ENCODE data around the gene RASGEF1C.

The RASGEF1C gene

GRCh38 chr5:180176191-180176590 is 32.8 kb downstream of the RASGEF1C start:
- no peaks in the 10 kb centered on the region for H3K36me3 ChIP-seq
- TF ChIP-seq, protein P1, sequence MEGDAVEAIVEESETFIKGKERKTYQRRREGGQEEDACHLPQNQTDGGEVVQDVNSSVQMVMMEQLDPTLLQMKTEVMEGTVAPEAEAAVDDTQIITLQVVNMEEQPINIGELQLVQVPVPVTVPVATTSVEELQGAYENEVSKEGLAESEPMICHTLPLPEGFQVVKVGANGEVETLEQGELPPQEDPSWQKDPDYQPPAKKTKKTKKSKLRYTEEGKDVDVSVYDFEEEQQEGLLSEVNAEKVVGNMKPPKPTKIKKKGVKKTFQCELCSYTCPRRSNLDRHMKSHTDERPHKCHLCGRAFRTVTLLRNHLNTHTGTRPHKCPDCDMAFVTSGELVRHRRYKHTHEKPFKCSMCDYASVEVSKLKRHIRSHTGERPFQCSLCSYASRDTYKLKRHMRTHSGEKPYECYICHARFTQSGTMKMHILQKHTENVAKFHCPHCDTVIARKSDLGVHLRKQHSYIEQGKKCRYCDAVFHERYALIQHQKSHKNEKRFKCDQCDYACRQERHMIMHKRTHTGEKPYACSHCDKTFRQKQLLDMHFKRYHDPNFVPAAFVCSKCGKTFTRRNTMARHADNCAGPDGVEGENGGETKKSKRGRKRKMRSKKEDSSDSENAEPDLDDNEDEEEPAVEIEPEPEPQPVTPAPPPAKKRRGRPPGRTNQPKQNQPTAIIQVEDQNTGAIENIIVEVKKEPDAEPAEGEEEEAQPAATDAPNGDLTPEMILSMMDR (IDR thresholded peaks at IDR 0.05; ENCODE audit: low read depth, low read length) = no peak
- no peaks in the 10 kb centered on the region for H3K27me3 ChIP-seq (ENCODE audit: insufficient read depth, low read depth, severe bottlenecking)
- H3K27ac ChIP-seq = no peak overlapping the region
- no peak overlapping the region for H3K4me3 ChIP-seq (ENCODE audit: low read depth, low read length)
- DNase-seq = no peak
- no peaks in the 10 kb centered on the region for H3K9me3 ChIP-seq (ENCODE audit: severe bottlenecking)

- DNase-seq = no peak
- no peaks in the 10 kb centered on the region for H3K27me3 ChIP-seq (ENCODE audit: insufficient read depth, low read depth, severe bottlenecking)
- TF ChIP-seq, protein P1 (IDR thresholded peaks at IDR 0.05; ENCODE audit: low read depth, low read length) = no peak
- H3K27ac ChIP-seq = no peak overlapping the region
- no peaks in the 10 kb centered on the region for H3K9me3 ChIP-seq (ENCODE audit: severe bottlenecking)
- H3K4me3 ChIP-seq (ENCODE audit: low read depth, low read length) = no peak overlapping the region
- no peaks in the 10 kb centered on the region for H3K36me3 ChIP-seq
Measured at GRCh38 chr5:180175015-180175431, 34.0 kb downstream of the RASGEF1C start.

GRCh38 chr5:180174587-180174972 is 34.4 kb downstream of the RASGEF1C start:
- Histone ChIP-seq H3K36me3 (no peaks in the 10 kb centered on the region), H3K9me3 (ENCODE audit: severe bottlenecking) (no peaks in the 10 kb centered on the region), H3K4me3 (ENCODE audit: low read depth, low read length) (no peak overlapping the region), H3K27me3 (ENCODE audit: insufficient read depth, low read depth, severe bottlenecking) (no peaks in the 10 kb centered on the region), H3K27ac (no peak overlapping the region)
- TF ChIP-seq, protein P1 (IDR thresholded peaks at IDR 0.05; ENCODE audit: low read depth, low read length) = no peak
- no peak for DNase-seq

DNA sequence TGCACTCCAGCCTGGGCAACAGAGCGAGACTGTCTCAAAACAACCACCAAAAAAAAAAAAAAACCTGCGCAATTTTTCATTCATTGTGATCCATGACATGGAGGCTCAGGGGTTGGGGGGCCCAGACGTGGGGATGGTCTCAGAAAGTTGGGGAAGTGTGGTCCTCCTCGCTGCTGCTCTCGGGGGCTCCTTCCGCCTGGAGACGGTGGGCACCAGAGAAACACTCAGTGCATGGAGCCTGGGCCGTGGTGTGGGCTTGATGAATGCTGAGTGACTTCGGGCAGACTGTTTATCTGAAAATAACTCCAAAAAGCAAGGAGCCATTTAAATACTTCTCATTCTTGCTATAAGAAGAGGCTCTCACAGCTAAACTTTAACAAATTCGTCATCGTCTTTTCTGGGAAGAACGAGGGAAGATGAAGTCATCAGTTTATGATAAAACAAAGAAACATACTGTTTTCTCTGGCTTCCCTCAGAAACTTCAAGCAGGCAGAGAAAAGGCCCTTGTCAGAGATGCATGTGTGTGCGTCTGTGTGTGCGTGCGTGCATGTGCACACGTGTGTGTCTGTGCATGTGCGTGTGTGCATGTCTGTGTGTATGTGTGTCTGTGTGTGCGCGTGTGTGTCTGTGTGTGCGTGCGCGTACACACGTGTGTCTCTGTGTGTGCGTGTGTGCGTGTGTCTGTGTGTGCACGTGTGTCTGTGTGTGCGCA is 35.0 kb downstream of the RASGEF1C start:
- Histone ChIP-seq H3K36me3 (no peaks in the 10 kb centered on the region), H3K9me3 (ENCODE audit: severe bottlenecking) (no peaks in the 10 kb centered on the region), H3K4me3 (ENCODE audit: low read depth, low read length) (no peak overlapping the region), H3K27ac (no peak overlapping the region), H3K27me3 (ENCODE audit: insufficient read depth, low read depth, severe bottlenecking) (no peaks in the 10 kb centered on the region)
- TF ChIP-seq, protein P1 (IDR thresholded peaks at IDR 0.05; ENCODE audit: low read depth, low read length) = no peak
- no peak for DNase-seq

DNA sequence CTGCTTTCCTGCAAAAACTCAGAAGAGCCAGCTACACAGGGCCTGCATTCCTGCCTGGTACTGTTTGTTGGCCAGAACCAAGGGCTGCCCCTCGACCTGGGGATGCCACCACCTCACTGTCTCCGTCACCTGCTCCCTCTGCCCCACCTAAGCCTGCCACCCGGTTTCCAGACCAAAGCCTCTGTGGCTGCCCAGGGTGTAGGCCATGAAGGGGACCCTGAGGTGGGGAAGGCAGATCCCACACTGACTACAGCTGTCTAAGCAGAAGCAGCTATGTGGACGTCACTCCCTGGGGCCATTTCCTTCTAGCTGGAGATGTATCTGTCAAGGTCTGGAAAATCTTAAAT is 35.8 kb downstream of the RASGEF1C start:
- Histone ChIP-seq H3K27me3 (ENCODE audit: insufficient read depth, low read depth, severe bottlenecking) (no peaks in the 10 kb centered on the region), H3K27ac (no peak overlapping the region), H3K9me3 (ENCODE audit: severe bottlenecking) (no peaks in the 10 kb centered on the region), H3K36me3 (no peaks in the 10 kb centered on the region), H3K4me3 (ENCODE audit: low read depth, low read length) (no peak overlapping the region)
- TF ChIP-seq, protein P1 (IDR thresholded peaks at IDR 0.05; ENCODE audit: low read depth, low read length) = no peak
- no peak for DNase-seq

Measured in WERI-Rb-1 (cell line).